A204.1 (cell line): Measurements from ENCODE around the gene PTGES2.
A peak's percentile ranks its signal among the peaks of the same experiment; 100 is the strongest.

Experiments
- FAIRE-seq: peaks from 2 replicates; lab custom pipeline; 2012; peaks lifted over from hg19 to GRCh38; lab: Jason Lieb, UNC

PTGES2 gene

DNA sequence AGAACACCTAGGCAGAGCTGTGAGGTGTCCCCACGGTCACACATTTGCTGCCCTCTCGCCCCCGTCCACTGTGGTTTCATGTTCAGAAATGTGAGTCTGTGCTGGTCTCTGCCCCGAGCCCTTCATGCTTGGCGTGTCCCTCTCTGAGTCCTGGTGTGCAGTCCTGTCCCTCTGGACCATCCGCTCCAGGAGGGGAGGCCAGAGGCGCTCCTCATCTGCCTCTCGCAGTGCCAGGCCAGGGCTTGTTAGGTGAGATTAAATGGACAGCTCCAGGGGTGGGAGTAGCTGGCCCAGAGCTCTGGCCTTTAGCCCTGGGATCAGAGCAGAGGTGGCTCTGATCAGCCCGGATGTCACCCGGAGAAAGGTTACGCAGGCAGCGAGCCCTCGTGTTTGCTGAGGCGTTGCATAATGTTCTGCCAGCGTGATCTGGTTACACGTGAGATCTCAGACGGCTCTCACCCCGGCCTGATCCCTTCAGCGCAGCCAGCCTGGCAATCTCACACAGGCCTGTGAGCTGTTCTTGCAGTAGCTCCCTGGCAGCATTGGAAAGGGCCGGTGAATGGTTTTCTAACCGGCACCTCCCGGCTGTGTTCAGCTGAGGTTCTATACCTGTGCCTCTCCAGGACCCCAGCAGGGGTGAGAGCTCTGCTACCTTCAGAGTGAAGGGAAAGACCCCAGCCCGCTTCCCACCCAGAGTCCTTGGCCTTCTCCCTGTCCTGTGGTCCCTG is 24.5 kb downstream of the PTGES2 start:
- no peak for FAIRE-seq

DNA sequence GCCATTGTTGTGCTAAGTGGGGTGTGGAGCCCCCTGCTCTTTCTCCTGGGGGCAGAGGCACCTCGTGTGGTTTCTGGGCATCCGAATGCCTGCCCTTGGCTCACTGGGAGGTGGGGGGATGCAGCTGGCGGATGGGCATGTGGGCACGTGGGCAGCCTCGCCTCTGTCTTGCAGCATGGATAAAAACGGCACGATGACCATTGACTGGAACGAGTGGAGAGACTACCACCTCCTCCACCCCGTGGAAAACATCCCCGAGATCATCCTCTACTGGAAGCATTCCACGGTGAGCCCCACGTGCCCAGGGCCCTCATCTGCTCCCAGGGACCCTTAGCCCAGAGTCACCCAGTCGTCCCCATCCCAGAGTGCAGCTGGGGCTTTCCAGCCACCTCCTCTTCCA is 25.3 kb downstream of the PTGES2 start:
- FAIRE-seq, result no peak

GRCh38 chr9:128101690-128102089 is 25.8 kb downstream of the PTGES2 start:
- no peak for FAIRE-seq

DNA sequence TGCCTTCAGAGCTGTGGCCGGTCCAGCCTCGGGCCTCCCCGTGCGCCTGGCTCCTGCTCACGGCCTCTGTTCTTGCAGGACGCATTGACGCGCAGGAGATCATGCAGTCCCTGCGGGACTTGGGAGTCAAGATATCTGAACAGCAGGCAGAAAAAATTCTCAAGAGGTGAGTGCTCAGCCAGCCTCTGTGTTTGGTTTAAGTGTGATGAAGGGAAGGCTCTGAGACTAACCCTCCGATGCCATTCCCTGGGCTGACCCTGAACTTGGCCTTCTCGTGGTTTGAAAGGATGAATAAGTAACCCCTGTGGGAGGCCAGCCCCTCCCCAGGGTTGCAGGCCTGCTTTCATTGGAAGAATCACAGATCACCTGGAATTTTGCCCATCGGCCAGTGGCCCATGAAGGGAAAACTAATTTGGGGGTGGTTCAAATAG is 26.3 kb downstream of the PTGES2 start:
- FAIRE-seq, result no peak

DNA sequence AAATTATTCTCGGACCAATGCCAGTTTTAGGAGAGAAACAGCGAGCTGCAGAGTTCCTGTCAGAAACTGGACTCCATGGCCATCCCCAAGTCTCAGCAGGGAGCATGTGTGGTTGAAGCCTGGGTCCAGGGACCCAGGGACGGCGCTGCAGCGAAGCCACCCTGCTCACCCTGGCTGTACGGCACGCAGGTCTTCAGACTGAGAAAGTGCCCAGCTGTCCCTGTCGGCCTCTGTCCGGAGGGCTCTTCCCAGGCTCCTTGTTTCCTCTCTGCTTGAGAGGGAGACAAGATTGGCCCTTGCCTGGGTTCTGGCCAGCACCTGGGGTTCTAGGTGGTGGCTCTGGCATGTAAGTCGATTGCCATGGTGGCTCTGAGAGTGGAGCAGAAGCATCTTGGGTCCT is 26.9 kb downstream of the PTGES2 start:
- no peak for FAIRE-seq

GRCh38 chr9:128099932-128100491 is 27.5 kb downstream of the PTGES2 start:
- FAIRE-seq, result no peak

- no peak for FAIRE-seq
Measured at GRCh38 chr9:128099231-128099931, 28.1 kb downstream of the PTGES2 start.

GRCh38 chr9:128098297-128099230 is 29.0 kb downstream of the PTGES2 start:
- FAIRE-seq, result peak; percentile 78

- FAIRE-seq, result no peak
Measured at GRCh38 chr9:128097543-128098296, 29.8 kb downstream of the PTGES2 start.

- FAIRE-seq, result no peak
Measured at GRCh38 chr9:128096616-128097536, 30.7 kb downstream of the PTGES2 start.

GRCh38 chr9:128094950-128095544 is 32.5 kb downstream of the PTGES2 start:
- no peak for FAIRE-seq

GRCh38 chr9:128094166-128094949 is 33.2 kb downstream of the PTGES2 start:
- FAIRE-seq, result peak; percentile 97

DNA sequence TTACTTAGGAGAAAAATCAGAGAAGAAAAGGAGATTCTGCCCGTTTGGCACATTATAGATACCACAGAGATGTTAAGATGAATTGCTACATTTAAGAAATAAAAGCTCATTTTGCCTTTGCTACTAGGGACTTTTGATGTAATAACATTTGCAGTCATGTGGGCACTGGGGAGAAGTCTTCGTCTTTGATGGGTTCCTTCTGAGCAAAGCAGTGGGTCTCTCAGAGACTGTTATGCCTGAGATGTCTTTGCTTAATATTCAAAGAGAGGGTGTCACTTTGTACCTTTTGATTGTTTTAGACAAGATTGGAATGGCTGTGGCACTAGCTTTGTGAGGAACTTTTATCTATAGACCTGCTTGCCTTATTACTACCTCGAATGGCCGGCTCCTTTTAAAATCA is 34.5 kb downstream of the PTGES2 start:
- no peak for FAIRE-seq

DNA sequence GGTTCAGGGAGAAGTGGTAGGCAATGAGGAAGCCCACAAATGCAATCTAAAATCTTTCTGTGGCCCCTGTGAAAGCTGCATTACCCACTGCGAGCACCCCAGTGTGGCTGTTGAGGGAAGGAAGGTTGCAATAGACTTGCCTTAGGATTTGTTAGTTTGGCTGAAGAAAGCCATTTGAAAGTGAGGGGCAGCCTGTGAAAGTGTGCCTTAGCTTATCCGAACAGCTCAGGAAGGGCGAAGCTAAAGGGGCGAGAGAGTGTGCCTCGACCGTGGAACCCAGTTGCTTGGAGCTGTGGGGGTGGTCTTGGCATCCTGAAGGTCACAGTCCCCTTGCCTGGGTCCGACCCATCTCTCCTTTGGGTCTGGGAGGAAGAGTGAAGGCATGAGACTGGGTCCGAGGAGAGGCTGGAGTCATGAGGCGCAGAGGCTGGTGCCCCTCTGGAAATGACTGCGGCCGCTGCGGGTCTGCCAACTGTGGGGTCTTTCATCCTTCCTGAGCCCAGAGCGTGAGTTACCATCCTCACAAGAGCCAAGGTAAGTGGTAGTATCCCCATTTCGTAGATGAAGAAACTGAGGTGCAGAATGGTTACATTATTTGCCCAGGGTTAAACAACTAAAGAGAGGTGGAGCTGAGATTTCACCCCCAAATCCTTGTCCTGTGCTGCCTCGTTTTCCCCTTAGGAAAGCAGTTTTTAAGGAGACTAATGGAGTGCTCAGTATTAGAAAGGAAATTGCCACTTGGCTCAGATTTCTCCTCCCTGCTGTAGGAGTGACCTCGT is 35.1 kb downstream of the PTGES2 start:
- FAIRE-seq, result no peak

GRCh38 chr9:128091571-128091970 is 36.0 kb downstream of the PTGES2 start:
- no peak for FAIRE-seq

DNA sequence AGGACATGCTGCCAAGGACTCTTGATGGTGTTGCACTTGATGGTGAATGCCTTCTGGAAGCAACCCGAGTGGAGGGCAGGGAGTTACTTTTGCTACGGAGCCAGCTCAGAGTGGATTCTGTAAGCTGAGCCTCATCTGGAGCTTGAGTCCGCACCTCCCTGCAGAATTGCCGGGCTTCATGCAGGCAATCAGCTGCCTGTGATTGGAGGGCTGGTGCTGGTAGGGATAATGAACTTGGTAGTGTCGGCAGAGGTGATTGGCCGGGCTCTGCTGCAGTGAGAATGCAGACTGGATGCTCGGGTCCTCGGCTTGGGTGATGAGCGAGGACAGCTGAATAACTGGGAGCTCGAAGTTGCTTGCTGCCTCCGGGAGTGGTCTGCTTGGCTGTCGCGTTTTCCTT is 36.4 kb downstream of the PTGES2 start:
- peak; percentile 51 for FAIRE-seq

GRCh38 chr9:128089299-128089698 is 38.2 kb downstream of the PTGES2 start:
- no peak for FAIRE-seq

- no peak for FAIRE-seq
Measured at GRCh38 chr9:128088253-128088945, 39.1 kb downstream of the PTGES2 start.
